Glutamatergic neuron (in vitro differentiated cells): ENCODE measurements around the gene ZFR. TPM values are rescaled to one million over a fixed set of nuclear protein-coding genes. Genes with fewer than 3 reads are reported as not detected.
"Not testable (repeated sequence)": the region's sequence is repeated elsewhere in the genome, so short reads cannot be mapped to it uniquely, and the experiment has no call there.

ENCODE experiments used
- DNase-seq: peaks from one replicate; pipeline ENCODE4 v3.0.0; 2022
- H3K27ac Mint-ChIP-seq: one replicate; pipeline ENCODE4 v1.8.0; 2020; ENCODE audit warnings: mild to moderate bottlenecking, mixed read lengths, inconsistent platforms; ENCODE audit not compliant: unreplicated experiment
- H3K27me3 Mint-ChIP-seq: one replicate; pipeline ENCODE4 v1.8.0; 2020; ENCODE audit warnings: mild to moderate bottlenecking, moderate library complexity, mixed read lengths, inconsistent platforms; ENCODE audit not compliant: unreplicated experiment
- H3K36me3 Mint-ChIP-seq: one replicate; pipeline ENCODE4 v1.8.0; 2020; ENCODE audit warnings: mild to moderate bottlenecking, mixed read lengths, inconsistent platforms; ENCODE audit not compliant: unreplicated experiment
- H3K4me1 Mint-ChIP-seq: one replicate; pipeline ENCODE4 v1.8.0; 2020; ENCODE audit warnings: mild to moderate bottlenecking, low read depth, mixed read lengths, inconsistent platforms; ENCODE audit not compliant: unreplicated experiment
- H3K4me3 Mint-ChIP-seq: one replicate; pipeline ENCODE4 v1.8.0; 2020; ENCODE audit warnings: mild to moderate bottlenecking, mixed read lengths, inconsistent platforms; ENCODE audit not compliant: unreplicated experiment
- H3K9me3 Mint-ChIP-seq: one replicate; pipeline ENCODE4 v1.8.0; 2020; ENCODE audit warnings: mild to moderate bottlenecking, moderate library complexity, mixed read lengths, inconsistent platforms; ENCODE audit not compliant: unreplicated experiment
- CTCF ChIP-seq: fragments of 200-600 bp; sonication (generic); IDR thresholded peaks from one replicate; pipeline ENCODE4 v1.5.0; 2021; ENCODE audit not compliant: partially characterized antibody, unreplicated experiment
- total RNA-seq: library from RNA; stranded (reverse); fragmentation: NEBNext Ultra II Directional; extraction: Animal tissue kit (Norgen Biotek cat#: 25700); gene quantifications from one replicate; pipeline ENCODE4 v1.2.1, GENCODE V29; 2021; ENCODE audit not compliant: unreplicated experiment

The ZFR gene
- total RNA-seq, 1 donor from 2014 or later, result 84.5 TPM

- H3K27ac Mint-ChIP-seq, result no peak overlapping the region
- TF ChIP-seq CTCF, result no peak
- peaks cover 6% of the 10 kb centered on the region for H3K4me1 Mint-ChIP-seq
- no peaks in the 10 kb centered on the region for H3K9me3 Mint-ChIP-seq
- no peak for DNase-seq
- H3K4me3 Mint-ChIP-seq, result no peak overlapping the region
- H3K36me3 Mint-ChIP-seq, result no peaks in the 10 kb centered on the region
- H3K27me3 Mint-ChIP-seq, result peaks cover 3% of the 10 kb centered on the region
Measured at GRCh38 chr5:32439086-32439642, 5.4 kb downstream of the ZFR start.

GRCh38 chr5:32436553-32437242, 7.8 kb downstream of the ZFR start:
- H3K4me1 Mint-ChIP-seq, result peaks cover 1% of the 10 kb centered on the region
- no peak for DNase-seq
- no peak overlapping the region for H3K27ac Mint-ChIP-seq
- H3K4me3 Mint-ChIP-seq, result no peak overlapping the region
- peaks cover 3% of the 10 kb centered on the region for H3K27me3 Mint-ChIP-seq
- no peak for TF ChIP-seq CTCF
- H3K9me3 Mint-ChIP-seq, result no peaks in the 10 kb centered on the region
- H3K36me3 Mint-ChIP-seq, result no peaks in the 10 kb centered on the region

GRCh38 chr5:32435383-32435782, 9.2 kb downstream of the ZFR start:
- Mint-ChIP-seq H3K27ac (no peak overlapping the region), H3K4me3 (no peak overlapping the region), H3K4me1 (peaks cover 1% of the 10 kb centered on the region), H3K36me3 (no peaks in the 10 kb centered on the region), H3K9me3 (no peaks in the 10 kb centered on the region), H3K27me3 (peaks cover 3% of the 10 kb centered on the region)
- DNase-seq, result no peak
- TF ChIP-seq CTCF, result no peak

GRCh38 chr5:32434221-32434620, 10.3 kb downstream of the ZFR start:
- Mint-ChIP-seq H3K36me3 (no peaks in the 10 kb centered on the region), H3K27me3 (no peaks in the 10 kb centered on the region), H3K9me3 (peaks cover 2% of the 10 kb centered on the region), H3K4me3 (no peak overlapping the region), H3K27ac (no peak overlapping the region), H3K4me1 (peaks cover 1% of the 10 kb centered on the region)
- TF ChIP-seq CTCF, result no peak
- no peak for DNase-seq

GRCh38 chr5:32432633-32433032, 11.9 kb downstream of the ZFR start:
- H3K27ac Mint-ChIP-seq, result no peak overlapping the region
- TF ChIP-seq CTCF, result no peak
- H3K4me1 Mint-ChIP-seq, result peaks cover 1% of the 10 kb centered on the region
- no peak overlapping the region for H3K4me3 Mint-ChIP-seq
- peaks cover 2% of the 10 kb centered on the region for H3K9me3 Mint-ChIP-seq
- no peaks in the 10 kb centered on the region for H3K27me3 Mint-ChIP-seq
- no peak for DNase-seq
- H3K36me3 Mint-ChIP-seq, result peaks cover 3% of the 10 kb centered on the region

- DNase-seq, H3K27me3 Mint-ChIP-seq, H3K27ac Mint-ChIP-seq, H3K4me3 Mint-ChIP-seq, H3K9me3 Mint-ChIP-seq, H3K4me1 Mint-ChIP-seq: not testable (repeated sequence)
- H3K36me3 Mint-ChIP-seq, result peaks cover 12% of the 10 kb centered on the region
Measured at GRCh38 chr5:32430825-32431224, 13.7 kb downstream of the ZFR start.
